Measurements from ENCODE around the gene GRAMD1B.
"Not testable (repeated sequence)": the region's sequence is repeated elsewhere in the genome, so short reads cannot be mapped to it uniquely, and the experiment has no call there.

The GRAMD1B gene

GRCh38 chr11:123641495-123641840 is 211.4 kb downstream of the GRAMD1B start:
- Histone ChIP-seq H3K36me3 (ENCODE audit: control insufficient read depth in 2 of 2, insufficient read depth in 2 of 2, low read length in 2 of 2) (no peaks in the 10 kb centered on the region), H3K4me1 (ENCODE audit: control insufficient read depth, insufficient read depth, low read length) (no peaks in the 10 kb centered on the region), H3K4me3 (ENCODE audit: low read length in 2 of 2) (no peak overlapping the region), H3K9me3 (ENCODE audit: control insufficient read depth in 2 of 2, low read length in 2 of 2) (no peaks in the 10 kb centered on the region), H3K9ac (ENCODE audit: low read length in 2 of 2) (no peak overlapping the region), H3K27ac (ENCODE audit: low read length) (no peak overlapping the region), H3K27me3 (ENCODE audit: control insufficient read depth in 1 of 2, insufficient read depth in 2 of 2, low read length in 2 of 2) (peaks cover 0 to 9% of the 10 kb centered on the region in 2 donors)

GRCh38 chr11:123642435-123642834 is 212.4 kb downstream of the GRAMD1B start:
- H3K9me3 ChIP-seq (ENCODE audit: control insufficient read depth in 2 of 2, low read length in 2 of 2), result no peaks in the 10 kb centered on the region
- H3K4me1 ChIP-seq (ENCODE audit: control insufficient read depth, insufficient read depth, low read length), result no peaks in the 10 kb centered on the region
- no peak overlapping the region for H3K4me3 ChIP-seq (ENCODE audit: low read length in 2 of 2)
- no peak overlapping the region for H3K27ac ChIP-seq (ENCODE audit: low read length)
- no peak overlapping the region for H3K9ac ChIP-seq (ENCODE audit: low read length in 2 of 2)
- H3K36me3 ChIP-seq (ENCODE audit: control insufficient read depth in 2 of 2, insufficient read depth in 2 of 2, low read length in 2 of 2), result no peaks in the 10 kb centered on the region
- H3K27me3 ChIP-seq (ENCODE audit: control insufficient read depth in 1 of 2, insufficient read depth in 2 of 2, low read length in 2 of 2), result peaks cover 0 to 9% of the 10 kb centered on the region in 2 donors

- Histone ChIP-seq H3K27me3 (ENCODE audit: control insufficient read depth in 1 of 2, insufficient read depth in 2 of 2, low read length in 2 of 2) (peaks cover 2 to 8% of the 10 kb centered on the region in 2 donors), H3K9me3 (ENCODE audit: control insufficient read depth in 2 of 2, low read length in 2 of 2) (no peaks in the 10 kb centered on the region), H3K4me3 (ENCODE audit: low read length in 2 of 2) (no peak overlapping the region), H3K36me3 (ENCODE audit: control insufficient read depth in 2 of 2, insufficient read depth in 2 of 2, low read length in 2 of 2) (no peaks in the 10 kb centered on the region), H3K4me1 (ENCODE audit: control insufficient read depth, insufficient read depth, low read length) (no peaks in the 10 kb centered on the region), H3K27ac (ENCODE audit: low read length) (no peak overlapping the region), H3K9ac (ENCODE audit: low read length in 2 of 2) (no peak overlapping the region)
Observed at GRCh38 chr11:123645286-123645975, 215.4 kb downstream of the GRAMD1B start.

GRCh38 chr11:123650901-123651300 is 220.8 kb downstream of the GRAMD1B start:
- Histone ChIP-seq H3K9ac (ENCODE audit: low read length in 2 of 2) (no peak overlapping the region), H3K9me3 (ENCODE audit: control insufficient read depth in 2 of 2, low read length in 2 of 2) (no peaks in the 10 kb centered on the region), H3K27me3 (ENCODE audit: control insufficient read depth in 1 of 2, insufficient read depth in 2 of 2, low read length in 2 of 2) (peaks cover 11 to 28% of the 10 kb centered on the region in 2 donors), H3K36me3 (ENCODE audit: control insufficient read depth in 2 of 2, insufficient read depth in 2 of 2, low read length in 2 of 2) (no peaks in the 10 kb centered on the region), H3K4me1 (ENCODE audit: control insufficient read depth, insufficient read depth, low read length) (peaks cover 14% of the 10 kb centered on the region), H3K27ac (ENCODE audit: low read length) (no peak overlapping the region), H3K4me3 (ENCODE audit: low read length in 2 of 2) (no peak overlapping the region)

GRCh38 chr11:123652599-123652998 is 222.5 kb downstream of the GRAMD1B start:
- H3K4me3 ChIP-seq (ENCODE audit: low read length in 2 of 2), result no peak overlapping the region
- H3K27me3 ChIP-seq (ENCODE audit: control insufficient read depth in 1 of 2, insufficient read depth in 2 of 2, low read length in 2 of 2), result peaks cover 8 to 32% of the 10 kb centered on the region in 2 donors
- no peaks in the 10 kb centered on the region for H3K36me3 ChIP-seq (ENCODE audit: control insufficient read depth in 2 of 2, insufficient read depth in 2 of 2, low read length in 2 of 2)
- H3K4me1 ChIP-seq (ENCODE audit: control insufficient read depth, insufficient read depth, low read length), result peaks cover 14% of the 10 kb centered on the region
- H3K9ac ChIP-seq (ENCODE audit: low read length in 2 of 2), result no peak overlapping the region
- no peak overlapping the region for H3K27ac ChIP-seq (ENCODE audit: low read length)
- H3K9me3 ChIP-seq (ENCODE audit: control insufficient read depth in 2 of 2, low read length in 2 of 2), result no peaks in the 10 kb centered on the region

GRCh38 chr11:123653483-123653826 is 223.4 kb downstream of the GRAMD1B start:
- Histone ChIP-seq H3K4me1 (ENCODE audit: control insufficient read depth, insufficient read depth, low read length) (peaks cover 14% of the 10 kb centered on the region), H3K4me3 (ENCODE audit: low read length in 2 of 2) (peak overlapping the region in 1 of 2 donors; percentile 77), H3K27me3 (ENCODE audit: control insufficient read depth in 1 of 2, insufficient read depth in 2 of 2, low read length in 2 of 2) (peaks cover 8 to 35% of the 10 kb centered on the region in 2 donors), H3K9me3 (ENCODE audit: control insufficient read depth in 2 of 2, low read length in 2 of 2) (no peaks in the 10 kb centered on the region), H3K36me3 (ENCODE audit: control insufficient read depth in 2 of 2, insufficient read depth in 2 of 2, low read length in 2 of 2) (no peaks in the 10 kb centered on the region), H3K9ac (ENCODE audit: low read length in 2 of 2) (no peak overlapping the region), H3K27ac (ENCODE audit: low read length) (no peak overlapping the region)

GRCh38 chr11:123653827-123654565 is 223.9 kb downstream of the GRAMD1B start:
- H3K27ac ChIP-seq (ENCODE audit: low read length), result no peak overlapping the region
- H3K4me3 ChIP-seq (ENCODE audit: low read length in 2 of 2), result peak overlapping the region; percentile 71 to 77
- H3K9me3 ChIP-seq (ENCODE audit: control insufficient read depth in 2 of 2, low read length in 2 of 2), result no peaks in the 10 kb centered on the region
- no peaks in the 10 kb centered on the region for H3K36me3 ChIP-seq (ENCODE audit: control insufficient read depth in 2 of 2, insufficient read depth in 2 of 2, low read length in 2 of 2)
- H3K27me3 ChIP-seq (ENCODE audit: control insufficient read depth in 1 of 2, insufficient read depth in 2 of 2, low read length in 2 of 2), result peaks cover 8 to 35% of the 10 kb centered on the region in 2 donors
- no peak overlapping the region for H3K9ac ChIP-seq (ENCODE audit: low read length in 2 of 2)
- H3K4me1 ChIP-seq (ENCODE audit: control insufficient read depth, insufficient read depth, low read length), result peaks cover 14% of the 10 kb centered on the region

GRCh38 chr11:123654566-123655081 is 224.6 kb downstream of the GRAMD1B start, which contains the start of gene SCN3B:
Gene SCN3B, minus strand, starts transcription at chr11:123654624. Its CDS starts 823 bp downstream, at chr11:123653801.
- H3K27me3 ChIP-seq (ENCODE audit: control insufficient read depth in 1 of 2, insufficient read depth in 2 of 2, low read length in 2 of 2), result peaks cover 8 to 35% of the 10 kb centered on the region in 2 donors
- H3K9me3 ChIP-seq (ENCODE audit: control insufficient read depth in 2 of 2, low read length in 2 of 2), result no peaks in the 10 kb centered on the region
- H3K4me1 ChIP-seq (ENCODE audit: control insufficient read depth, insufficient read depth, low read length), result peaks cover 14% of the 10 kb centered on the region
- H3K9ac ChIP-seq (ENCODE audit: low read length in 2 of 2), result no peak within 1 kb of the TSS
- no peaks in the 10 kb centered on the region for H3K36me3 ChIP-seq (ENCODE audit: control insufficient read depth in 2 of 2, insufficient read depth in 2 of 2, low read length in 2 of 2)
- peak within 1 kb of the TSS; percentile 71 to 77 for H3K4me3 ChIP-seq (ENCODE audit: low read length in 2 of 2)
- no peak within 1 kb of the TSS for H3K27ac ChIP-seq (ENCODE audit: low read length)

GRCh38 chr11:123659311-123659710 is 229.2 kb downstream of the GRAMD1B start:
- no peaks in the 10 kb centered on the region for H3K36me3 ChIP-seq (ENCODE audit: control insufficient read depth in 2 of 2, insufficient read depth in 2 of 2, low read length in 2 of 2)
- no peaks in the 10 kb centered on the region for H3K9me3 ChIP-seq (ENCODE audit: control insufficient read depth in 2 of 2, low read length in 2 of 2)
- no peak overlapping the region for H3K4me3 ChIP-seq (ENCODE audit: low read length in 2 of 2)
- no peak overlapping the region for H3K27ac ChIP-seq (ENCODE audit: low read length)
- peaks cover 2 to 12% of the 10 kb centered on the region in 2 donors for H3K27me3 ChIP-seq (ENCODE audit: control insufficient read depth in 1 of 2, insufficient read depth in 2 of 2, low read length in 2 of 2)
- no peak overlapping the region for H3K9ac ChIP-seq (ENCODE audit: low read length in 2 of 2)
- peaks cover 7% of the 10 kb centered on the region for H3K4me1 ChIP-seq (ENCODE audit: control insufficient read depth, insufficient read depth, low read length)

- not testable (repeated sequence) for H3K36me3 ChIP-seq (ENCODE audit: control insufficient read depth in 2 of 2, insufficient read depth in 2 of 2, low read length in 2 of 2); H3K9ac ChIP-seq (ENCODE audit: low read length in 2 of 2); H3K27me3 ChIP-seq (ENCODE audit: control insufficient read depth in 1 of 2, insufficient read depth in 2 of 2, low read length in 2 of 2); H3K4me1 ChIP-seq (ENCODE audit: control insufficient read depth, insufficient read depth, low read length); H3K27ac ChIP-seq (ENCODE audit: low read length); H3K9me3 ChIP-seq (ENCODE audit: control insufficient read depth in 2 of 2, low read length in 2 of 2); H3K4me3 ChIP-seq (ENCODE audit: low read length in 2 of 2)
Observed at GRCh38 chr11:123659965-123660364, 229.9 kb downstream of the GRAMD1B start.

- H3K9ac ChIP-seq (ENCODE audit: low read length in 2 of 2), result no peak overlapping the region
- no peaks in the 10 kb centered on the region for H3K4me1 ChIP-seq (ENCODE audit: control insufficient read depth, insufficient read depth, low read length)
- no peaks in the 10 kb centered on the region for H3K36me3 ChIP-seq (ENCODE audit: control insufficient read depth in 2 of 2, insufficient read depth in 2 of 2, low read length in 2 of 2)
- H3K9me3 ChIP-seq (ENCODE audit: control insufficient read depth in 2 of 2, low read length in 2 of 2), result no peaks in the 10 kb centered on the region
- H3K27me3 ChIP-seq (ENCODE audit: control insufficient read depth in 1 of 2, insufficient read depth in 2 of 2, low read length in 2 of 2), result peaks cover 0 to 2% of the 10 kb centered on the region in 2 donors
- H3K27ac ChIP-seq (ENCODE audit: low read length), result no peak overlapping the region
- no peak overlapping the region for H3K4me3 ChIP-seq (ENCODE audit: low read length in 2 of 2)
Observed at GRCh38 chr11:123665306-123665705, 235.2 kb downstream of the GRAMD1B start.
